ENCODE results near the gene EPB41L1.
"Not testable (repeated sequence)": the region's sequence is repeated elsewhere in the genome, so short reads cannot be mapped to it uniquely, and the experiment has no call there.

- TF ChIP-seq CTCF (IDR thresholded peaks at IDR 0.05); SP1 (CRISPR knock-in tag; conservative IDR thresholded peaks at IDR 0.05); PRRX2 (CRISPR knock-in tag; IDR thresholded peaks at IDR 0.05): not testable (repeated sequence)
Observed at GRCh38 chr20:36137313-36137712, 17.2 kb upstream of the EPB41L1 start.
